Endothelial cell of umbilical vein (primary cell): ENCODE measurements around the gene DNAJB1.

ENCODE experiments used
- EZH2 ChIP-seq: IDR thresholded peaks from 2 replicates; pipeline ENCODE4 v1.6.1; 2012; ENCODE audit warnings: borderline replicate concordance, low read depth, mild to moderate bottlenecking, moderate library complexity, low read length, inconsistent platforms; ENCODE audit not compliant: severe bottlenecking
- POLR2AphosphoS5 ChIP-seq: IDR thresholded peaks from 2 replicates; pipeline ENCODE4 v1.6.1; 2012; ENCODE audit warnings: low read depth, mild to moderate bottlenecking, control low read depth, low read length, moderate library complexity; ENCODE audit not compliant: insufficient read depth

DNA sequence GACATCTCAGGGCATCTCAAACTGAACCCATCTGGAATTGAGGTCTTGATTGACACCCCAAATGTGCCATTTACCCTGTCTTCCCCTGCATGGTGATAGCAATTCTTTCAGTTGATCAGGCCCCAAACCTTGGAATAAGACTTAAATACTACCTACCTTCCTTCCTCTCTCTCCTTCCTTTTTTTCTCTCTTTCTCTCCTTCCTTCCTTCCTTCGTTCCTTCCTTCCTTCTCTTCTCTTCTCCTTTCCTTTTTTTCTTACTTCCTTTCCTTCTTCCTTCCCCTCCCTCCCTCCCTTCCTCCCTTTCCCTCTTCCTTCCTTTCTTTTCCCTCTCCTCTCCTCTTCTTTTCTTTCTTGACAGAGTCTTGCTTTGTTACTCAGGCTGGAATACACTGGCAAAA, 14.9 kb downstream of the DNAJB1 start:
- TF ChIP-seq POLR2AphosphoS5, result no peak
- TF ChIP-seq EZH2, result no peak
